ENCODE measurements around the gene FAM98C. TPM values are rescaled to one million over a fixed set of nuclear protein-coding genes. Genes with fewer than 3 reads are reported as not detected.

FAM98C gene
- total and polyA plus RNA-seq, 2 experiments from 2014 or later: 9.9 to 20.2 TPM

DNA sequence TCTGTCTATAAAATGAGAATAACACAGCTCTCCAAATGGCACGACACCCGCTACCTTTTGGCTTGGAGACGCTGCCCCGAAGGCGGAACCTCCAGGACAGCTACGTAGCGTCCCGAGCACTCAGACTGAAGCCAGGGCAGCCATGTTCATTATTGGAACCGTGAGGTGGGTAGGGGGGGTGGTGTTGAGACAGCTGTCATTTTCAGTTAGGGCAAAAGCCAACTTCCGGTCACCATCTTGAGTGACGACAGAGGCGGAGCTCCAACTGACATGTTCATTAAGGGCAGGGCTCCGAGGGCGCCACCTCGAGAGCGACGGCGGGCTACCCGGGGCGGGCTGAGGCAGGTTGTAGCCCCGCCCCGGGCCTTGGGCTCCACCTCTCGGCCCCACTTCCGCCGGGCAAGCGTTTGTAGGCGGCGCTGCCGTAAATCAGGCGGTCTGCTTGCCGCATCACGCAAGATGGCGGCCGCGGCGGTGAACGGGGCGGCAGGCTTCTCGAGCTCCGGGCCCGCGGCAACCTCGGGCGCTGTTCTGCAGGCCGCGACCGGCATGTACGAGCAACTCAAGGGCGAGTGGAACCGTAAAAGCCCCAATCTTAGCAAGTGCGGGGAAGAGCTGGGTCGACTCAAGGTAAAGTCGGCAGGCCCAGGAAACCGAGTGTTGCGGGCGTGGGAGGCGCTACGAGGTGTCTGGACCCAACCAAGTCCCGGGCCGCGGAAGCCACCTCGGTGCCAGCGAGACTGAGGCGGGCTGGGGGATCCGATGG lies 28.4 kb upstream of the FAM98C start, which contains the start of gene PSMD8:
TSS of gene PSMD8 (plus strand) at position 240 of the 766 bp plus-strand sequence. CDS start at position 271, 31 bp downstream.
- H3K4me1 ChIP-seq (ENCODE audit: insufficient read depth): peaks cover 10% of the 10 kb centered on the region
- H3K27me3 ChIP-seq: no peaks in the 10 kb centered on the region
- peaks cover 28% of the 10 kb centered on the region for H4K20me1 ChIP-seq (ENCODE audit: insufficient read depth, poor library complexity, severe bottlenecking)
- peak within 1 kb of the TSS; percentile 67 for H2AFZ ChIP-seq
- no peaks in the 10 kb centered on the region for H3K9me3 ChIP-seq (ENCODE audit: low read depth)
- peaks cover 44% of the 10 kb centered on the region for H3K79me2 ChIP-seq
- peak; percentile 100 for DNase-seq (ENCODE audit: low spot score)
- H3K4me3 ChIP-seq: peak within 1 kb of the TSS; percentile 65
- H3K27ac ChIP-seq: peak within 1 kb of the TSS; percentile 94
- no peaks in the 10 kb centered on the region for H3K9me2 ChIP-seq (replicated peaks; ENCODE audit: insufficient read depth)
- peak within 1 kb of the TSS; percentile 94 for H3K4me2 ChIP-seq
- TF ChIP-seq CTCF (IDR thresholded peaks at IDR 0.05; ENCODE audit: poor library complexity) (no peak), EZH2phosphoT487 (IDR thresholded peaks at IDR 0.05; ENCODE audit: low read depth, severe bottlenecking, unreplicated experiment) (no peak), EZH2 (IDR thresholded peaks at IDR 0.05; ENCODE audit: borderline replicate concordance) (no peak)
- 1% methylated on average over 62 of the region's 65 CpGs for WGBS (ENCODE audit: low lambda C conversion rate, missing lambda C conversion rate)
- no peaks in the 10 kb centered on the region for H3K36me3 ChIP-seq (replicated peaks; ENCODE audit: insufficient read depth, low read depth)

GRCh38 chr19:38375098-38375493 lies 27.8 kb upstream of the FAM98C start:
- H3K9me2 ChIP-seq (replicated peaks; ENCODE audit: insufficient read depth): no peaks in the 10 kb centered on the region
- peak overlapping the region; percentile 94 for H3K27ac ChIP-seq
- H3K4me1 ChIP-seq (ENCODE audit: insufficient read depth): peaks cover 10% of the 10 kb centered on the region
- H3K4me3 ChIP-seq: peak overlapping the region; percentile 65
- TF ChIP-seq CTCF (IDR thresholded peaks at IDR 0.05; ENCODE audit: poor library complexity) (no peak), EZH2 (IDR thresholded peaks at IDR 0.05; ENCODE audit: borderline replicate concordance) (no peak), EZH2phosphoT487 (IDR thresholded peaks at IDR 0.05; ENCODE audit: low read depth, severe bottlenecking, unreplicated experiment) (no peak)
- 2% methylated on average over 18 of the region's 18 CpGs for WGBS (ENCODE audit: low lambda C conversion rate, missing lambda C conversion rate)
- no peak for DNase-seq (ENCODE audit: low spot score)
- peak overlapping the region; percentile 39 for H2AFZ ChIP-seq
- no peaks in the 10 kb centered on the region for H3K27me3 ChIP-seq
- H4K20me1 ChIP-seq (ENCODE audit: insufficient read depth, poor library complexity, severe bottlenecking): peaks cover 28% of the 10 kb centered on the region
- H3K79me2 ChIP-seq: peaks cover 44% of the 10 kb centered on the region
- peak overlapping the region; percentile 94 for H3K4me2 ChIP-seq
- H3K9me3 ChIP-seq (ENCODE audit: low read depth): no peaks in the 10 kb centered on the region
- no peaks in the 10 kb centered on the region for H3K36me3 ChIP-seq (replicated peaks; ENCODE audit: insufficient read depth, low read depth)

DNA sequence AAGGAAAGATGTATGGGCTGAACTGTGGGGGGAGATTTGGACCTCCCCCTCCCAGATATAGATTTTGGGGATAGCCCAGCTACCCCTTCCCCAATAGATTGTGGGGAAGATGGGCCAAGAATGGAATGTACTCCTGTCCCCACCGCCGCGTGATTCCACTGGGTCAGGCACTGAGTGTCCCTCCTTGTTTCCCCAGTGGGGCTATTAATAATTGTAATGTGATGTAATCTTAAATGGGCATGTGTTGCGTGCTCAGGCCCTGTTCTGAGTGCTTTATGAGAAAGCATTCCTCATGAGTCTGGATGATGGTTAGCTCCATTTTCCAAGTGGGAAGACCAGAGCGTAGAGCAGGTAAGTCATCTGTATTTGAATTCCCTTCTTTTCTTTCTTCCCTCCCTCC lies 27.1 kb upstream of the FAM98C start:
- no peaks in the 10 kb centered on the region for H3K9me2 ChIP-seq (replicated peaks; ENCODE audit: insufficient read depth)
- H3K27ac ChIP-seq: peak overlapping the region; percentile 94
- peaks cover 10% of the 10 kb centered on the region for H3K4me1 ChIP-seq (ENCODE audit: insufficient read depth)
- no peaks in the 10 kb centered on the region for H3K27me3 ChIP-seq
- TF ChIP-seq EZH2phosphoT487 (IDR thresholded peaks at IDR 0.05; ENCODE audit: low read depth, severe bottlenecking, unreplicated experiment) (no peak), CTCF (IDR thresholded peaks at IDR 0.05; ENCODE audit: poor library complexity) (no peak), EZH2 (IDR thresholded peaks at IDR 0.05; ENCODE audit: borderline replicate concordance) (no peak)
- H3K36me3 ChIP-seq (replicated peaks; ENCODE audit: insufficient read depth, low read depth): no peaks in the 10 kb centered on the region
- H3K4me3 ChIP-seq: peak overlapping the region; percentile 65
- no peaks in the 10 kb centered on the region for H3K9me3 ChIP-seq (ENCODE audit: low read depth)
- peaks cover 28% of the 10 kb centered on the region for H4K20me1 ChIP-seq (ENCODE audit: insufficient read depth, poor library complexity, severe bottlenecking)
- H2AFZ ChIP-seq: no peak overlapping the region
- peak overlapping the region; percentile 94 for H3K4me2 ChIP-seq
- WGBS (ENCODE audit: low lambda C conversion rate, missing lambda C conversion rate): 79% methylated on average over 5 of the region's 5 CpGs
- DNase-seq (ENCODE audit: low spot score): no peak
- peaks cover 44% of the 10 kb centered on the region for H3K79me2 ChIP-seq
